Keratinocyte (primary cell): ENCODE results near the gene ATP1B2. TPM values are rescaled to one million over a fixed set of nuclear protein-coding genes. Genes with fewer than 3 reads are reported as not detected.

Experiments used
- DNase-seq: peaks from one replicate; pipeline ENCODE4 v3.0.0-alpha.2; 2011; ENCODE audit warnings: low read depth, missing footprints, low spot score
- FAIRE-seq: peaks from 2 replicates; lab custom pipeline; 2011; peaks lifted over from hg19 to GRCh38; lab: Jason Lieb, UNC
- H2AFZ ChIP-seq: 2 replicates; pipeline ENCODE4 v1.6.0; 2012; ENCODE audit warnings: low read length, control low read depth, inconsistent platforms; ENCODE audit not compliant: control insufficient read depth
- H3K27ac ChIP-seq: 2 replicates; pipeline ENCODE4 v1.5.1; 2011; ENCODE audit warnings: low read length; ENCODE audit not compliant: control insufficient read depth, insufficient read depth
- H3K27me3 ChIP-seq: 3 replicates; pipeline ENCODE4 v1.6.0; 2011; ENCODE audit warnings: low read length; ENCODE audit not compliant: control insufficient read depth, insufficient read depth; ENCODE audit errors: extremely low read depth
- H3K36me3 ChIP-seq, 2 experiments: 2 replicates in 1 of 2; 3 replicates in 1 of 2; pipeline ENCODE4 v1.5.1; 2011; ENCODE audit warnings: low read length in 2 of 2, mild to moderate bottlenecking in 1 of 2; ENCODE audit not compliant: control insufficient read depth in 2 of 2, insufficient read depth in 2 of 2; ENCODE audit errors: extremely low read depth in 1 of 2
- H3K4me1 ChIP-seq: 3 replicates; pipeline ENCODE4 v1.5.1; 2011; ENCODE audit warnings: low read length; ENCODE audit not compliant: control insufficient read depth, insufficient read depth; ENCODE audit errors: extremely low read depth
- H3K4me2 ChIP-seq: 3 replicates; pipeline ENCODE4 v1.6.0; 2011; ENCODE audit warnings: low read depth, low read length; ENCODE audit not compliant: control insufficient read depth, insufficient read depth; ENCODE audit errors: extremely low read depth
- H3K4me3 ChIP-seq, 3 experiments: fragments of 200-600 bp in 1 of 3; sonication (generic) in 1 of 3; 2 replicates in 2 of 3; 3 replicates in 1 of 3; pipeline ENCODE4 v1.5.1; 2011 to 2016; ENCODE audit warnings: low read length in 3 of 3, mild to moderate bottlenecking in 3 of 3, control low read depth in 2 of 3, inconsistent platforms in 1 of 3, low read depth in 1 of 3, mixed read lengths in 1 of 3, mixed run types in 1 of 3, moderate library complexity in 1 of 3; ENCODE audit not compliant: control insufficient read depth in 2 of 3, insufficient read depth in 2 of 3; ENCODE audit errors: extremely low read depth in 1 of 3
- H3K79me2 ChIP-seq: 2 replicates; pipeline ENCODE4 v1.6.0; 2012; ENCODE audit warnings: low read length; ENCODE audit not compliant: control insufficient read depth, insufficient read depth
- H3K9ac ChIP-seq: 3 replicates; pipeline ENCODE4 v1.6.0; 2011; ENCODE audit warnings: low read length; ENCODE audit not compliant: control insufficient read depth, insufficient read depth; ENCODE audit errors: extremely low read depth
- H3K9me1 ChIP-seq: 3 replicates; pipeline ENCODE4 v1.6.0; 2011; ENCODE audit warnings: low read length; ENCODE audit not compliant: control insufficient read depth, insufficient read depth; ENCODE audit errors: extremely low read depth
- H3K9me3 ChIP-seq: 2 replicates; pipeline ENCODE4 v1.5.1; 2012; ENCODE audit warnings: low read depth, low read length; ENCODE audit not compliant: control insufficient read depth
- H4K20me1 ChIP-seq: 3 replicates; pipeline ENCODE4 v1.6.0; 2011; ENCODE audit warnings: low read length; ENCODE audit not compliant: control insufficient read depth, insufficient read depth; ENCODE audit errors: extremely low read depth
- EZH2 ChIP-seq: IDR thresholded peaks from one replicate; pipeline ENCODE4 v1.6.1; 2012; ENCODE audit warnings: inconsistent platforms, mild to moderate bottlenecking, low read length, moderate library complexity
- dilution Hi-C: fragments of 300-500 bp; cut with MboI; formaldehyde crosslinking; loops from one replicate; pipeline ENCODE4 v1.7.0; 2020; ENCODE audit warnings: low sequenced_read_pairs; ENCODE audit not compliant: extremely low pct_ligation_motif_present
- polyA plus RNA-seq, 5 experiments: library from polyadenylated mRNA; depleted of rRNA in 3 of 5; stranded (reverse) in 3 of 5; stranded (forward) in 1 of 5; unstranded in 1 of 5; fragments of >200 nt; gene quantifications; 1 replicate in 1 of 5; 2 replicates in 3 of 5; 3 replicates in 1 of 5; pipeline versions ENCODE4 v1.2.1 to v1.2.3, GENCODE V29; 2011 to 2012; ENCODE audit warnings: missing spikeins in 2 of 5, low read depth in 1 of 5, low replicate concordance in 1 of 5
- TF ChIP-seq, protein P1 (sequence below), 3 experiments: IDR thresholded peaks in 1 of 3; conservative IDR thresholded peaks in 1 of 3; optimal IDR thresholded peaks in 1 of 3; 2 replicates in 2 of 3; 3 replicates in 1 of 3; pipeline versions ENCODE3 to v1.5.1; 2011; ENCODE audit warnings: low read length in 3 of 3, mild to moderate bottlenecking in 3 of 3, moderate library complexity in 2 of 3, control low read depth in 1 of 3, inconsistent platforms in 1 of 3; ENCODE audit not compliant: insufficient read depth in 2 of 3; ENCODE audit errors: extremely low read depth in 1 of 3

Gene ATP1B2
- polyA plus RNA-seq, 1 donor (not counting 4 experiments of a cell fraction or from before 2014, with no cell fraction given): not detected

DNA sequence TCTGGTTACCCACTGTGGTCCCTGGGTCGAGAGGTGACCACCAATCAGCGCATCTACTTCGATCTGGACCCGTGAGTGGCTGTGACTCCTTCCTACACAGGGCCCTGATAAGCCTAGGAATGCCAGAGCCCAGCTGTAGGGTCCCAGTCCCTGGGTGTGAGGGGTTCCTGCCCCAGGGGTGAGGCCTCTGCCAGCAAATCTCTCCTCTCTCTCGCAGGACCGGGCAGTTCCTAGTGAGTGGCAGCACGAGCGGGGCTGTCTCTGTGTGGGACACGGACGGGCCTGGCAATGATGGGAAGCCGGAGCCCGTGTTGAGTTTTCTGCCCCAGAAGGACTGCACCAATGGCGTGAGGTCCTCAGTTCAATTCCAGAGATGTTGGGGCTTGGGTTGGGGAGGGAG is 52.0 kb downstream of the ATP1B2 start:
- no peak for FAIRE-seq
- no peak overlapping the region for H3K27ac ChIP-seq

DNA sequence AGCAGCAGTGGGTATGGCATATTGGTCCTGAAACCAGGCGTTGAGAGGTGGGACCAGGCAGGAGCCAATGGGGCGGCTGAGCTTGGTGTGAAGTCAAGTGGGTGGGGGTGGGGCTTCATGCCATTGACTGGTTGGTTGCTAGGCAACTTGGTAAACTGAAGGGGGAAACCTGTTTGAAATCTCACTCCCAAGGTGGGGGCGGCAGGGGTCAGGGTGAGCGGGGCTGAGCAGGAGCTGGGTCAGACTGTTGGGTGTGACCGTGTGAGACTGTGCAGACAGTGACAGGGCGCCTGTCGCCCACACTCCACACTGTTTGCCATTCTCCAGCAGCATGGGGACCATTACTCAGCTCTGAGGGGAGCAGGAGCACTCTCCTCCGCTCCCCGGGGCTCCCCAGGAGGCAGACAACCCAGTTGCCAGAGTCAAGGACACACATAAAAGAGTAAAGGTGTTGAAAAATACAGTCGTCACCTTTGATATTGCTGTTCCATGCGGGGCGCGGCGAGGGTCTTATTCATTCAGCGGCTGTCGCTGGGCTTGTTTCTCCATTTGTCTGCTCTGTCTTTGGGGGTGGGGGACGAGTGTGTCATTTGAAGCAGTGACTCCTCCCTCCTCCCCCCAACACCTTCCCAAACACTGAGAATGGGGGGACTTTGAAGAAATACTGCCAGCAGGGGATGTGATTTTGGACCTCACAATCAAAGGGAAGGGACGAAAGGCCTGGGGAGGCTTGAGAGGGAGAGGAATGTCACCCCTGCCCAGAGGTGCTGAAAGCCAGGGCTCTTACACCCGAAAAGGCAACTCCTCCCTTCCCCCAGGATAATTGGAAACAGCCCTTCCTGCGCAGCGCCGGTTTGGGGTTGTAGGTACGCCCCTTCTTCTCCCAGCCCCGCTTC is 53.1 kb downstream of the ATP1B2 start:
- no peak overlapping the region for H2AFZ ChIP-seq
- no peak overlapping the region for H3K9ac ChIP-seq
- no peaks in the 10 kb centered on the region for H3K9me3 ChIP-seq
- peaks cover 20% of the 10 kb centered on the region for H3K4me1 ChIP-seq
- H3K27me3 ChIP-seq: peaks cover 22% of the 10 kb centered on the region
- FAIRE-seq: no peak
- H3K4me3 ChIP-seq: peak overlapping the region in 1 of 3 experiments; percentile 65
- dilution Hi-C loops: no loop called here
- no peak for DNase-seq
- H3K4me2 ChIP-seq: peak overlapping the region; percentile 88
- H3K27ac ChIP-seq: no peak overlapping the region
- TF ChIP-seq EZH2: no peak
- TF ChIP-seq, protein P1, sequence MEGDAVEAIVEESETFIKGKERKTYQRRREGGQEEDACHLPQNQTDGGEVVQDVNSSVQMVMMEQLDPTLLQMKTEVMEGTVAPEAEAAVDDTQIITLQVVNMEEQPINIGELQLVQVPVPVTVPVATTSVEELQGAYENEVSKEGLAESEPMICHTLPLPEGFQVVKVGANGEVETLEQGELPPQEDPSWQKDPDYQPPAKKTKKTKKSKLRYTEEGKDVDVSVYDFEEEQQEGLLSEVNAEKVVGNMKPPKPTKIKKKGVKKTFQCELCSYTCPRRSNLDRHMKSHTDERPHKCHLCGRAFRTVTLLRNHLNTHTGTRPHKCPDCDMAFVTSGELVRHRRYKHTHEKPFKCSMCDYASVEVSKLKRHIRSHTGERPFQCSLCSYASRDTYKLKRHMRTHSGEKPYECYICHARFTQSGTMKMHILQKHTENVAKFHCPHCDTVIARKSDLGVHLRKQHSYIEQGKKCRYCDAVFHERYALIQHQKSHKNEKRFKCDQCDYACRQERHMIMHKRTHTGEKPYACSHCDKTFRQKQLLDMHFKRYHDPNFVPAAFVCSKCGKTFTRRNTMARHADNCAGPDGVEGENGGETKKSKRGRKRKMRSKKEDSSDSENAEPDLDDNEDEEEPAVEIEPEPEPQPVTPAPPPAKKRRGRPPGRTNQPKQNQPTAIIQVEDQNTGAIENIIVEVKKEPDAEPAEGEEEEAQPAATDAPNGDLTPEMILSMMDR (optimal IDR thresholded peaks at IDR 0.05 in 1 of 3, IDR thresholded peaks at IDR 0.05 in 1 of 3, conservative IDR thresholded peaks at IDR 0.05 in 1 of 3; ENCODE audit: extremely low read depth in 1 of 3, insufficient read depth in 2 of 3, low read length in 3 of 3): no peak
- H3K79me2 ChIP-seq: no peaks in the 10 kb centered on the region
- no peaks in the 10 kb centered on the region for H4K20me1 ChIP-seq
- H3K36me3 ChIP-seq: peaks cover 12 to 16% of the 10 kb centered on the region in 2 experiments
- no peaks in the 10 kb centered on the region for H3K9me1 ChIP-seq

More for the DNA sequence above, 52.0 kb downstream of the ATP1B2 start:
- no peaks in the 10 kb centered on the region for H3K9me3 ChIP-seq
- H3K79me2 ChIP-seq: no peaks in the 10 kb centered on the region
- DNase-seq: no peak
- H3K9ac ChIP-seq: no peak overlapping the region
- H3K27me3 ChIP-seq: peaks cover 22% of the 10 kb centered on the region
- dilution Hi-C loops: no loop called here
- no peak overlapping the region for H2AFZ ChIP-seq
- no peaks in the 10 kb centered on the region for H4K20me1 ChIP-seq
- H3K4me3 ChIP-seq: no peak overlapping the region
- TF ChIP-seq EZH2: no peak
- TF ChIP-seq, protein P1 (optimal IDR thresholded peaks at IDR 0.05 in 1 of 3, IDR thresholded peaks at IDR 0.05 in 1 of 3, conservative IDR thresholded peaks at IDR 0.05 in 1 of 3; ENCODE audit: extremely low read depth in 1 of 3, insufficient read depth in 2 of 3, low read length in 3 of 3): no peak
- H3K36me3 ChIP-seq: peaks cover 12 to 16% of the 10 kb centered on the region in 2 experiments
- no peaks in the 10 kb centered on the region for H3K9me1 ChIP-seq
- H3K4me1 ChIP-seq: peaks cover 20% of the 10 kb centered on the region
- H3K4me2 ChIP-seq: no peak overlapping the region
